H1 (cell line): ENCODE results near the gene PDX1. TPM values are rescaled to one million over a fixed set of nuclear protein-coding genes. Genes with fewer than 3 reads are reported as not detected.
A peak's percentile ranks its signal among the peaks of the same experiment; 100 is the strongest.

Experiments used
- CTCF ChIA-PET: fragments of 300-600 bp; sonication (Branson Sonifier 250); formaldehyde crosslinking; loops from one replicate; lab custom pipeline; 2021; ENCODE audit not compliant: partially characterized antibody; lab: Charles Lee
- POLR2A ChIA-PET: fragments of 300-600 bp; sonication (Branson Sonifier 250); formaldehyde crosslinking; loops from one replicate; lab custom pipeline; 2021; ENCODE audit warnings: inconsistent platforms; ENCODE audit not compliant: partially characterized antibody; lab: Charles Lee
- DNase-seq, 2 experiments: peaks; one replicate each; pipeline versions ENCODE4 v3.0.0 to v3.0.0-alpha.2; 2010 to 2022; ENCODE audit warnings: low spot score in 2 of 2, low read depth in 1 of 2, mixed read lengths in 1 of 2
- FAIRE-seq: peaks from 2 replicates; lab custom pipeline; 2011; peaks lifted over from hg19 to GRCh38; lab: Jason Lieb, UNC
- H2AFZ ChIP-seq: 2 replicates; pipeline ENCODE4 v1.8.1; 2012; ENCODE audit warnings: low read length, inconsistent platforms
- H2AK5ac ChIP-seq: 2 replicates; pipeline ENCODE4 v1.6.1; 2013; ENCODE audit warnings: low read depth, low read length
- H2BK120ac ChIP-seq: replicated peaks from 2 replicates; pipeline ENCODE3; 2013; ENCODE audit warnings: low read depth, low read length, inconsistent platforms
- H2BK12ac ChIP-seq: 2 replicates; pipeline ENCODE4 v1.6.1; 2013; ENCODE audit warnings: low read depth, low read length
- H2BK15ac ChIP-seq: 2 replicates; pipeline ENCODE4 v1.6.1; 2013; ENCODE audit warnings: low read length
- H2BK20ac ChIP-seq: 2 replicates; pipeline ENCODE4 v1.6.1; 2013; ENCODE audit warnings: low read length
- H2BK5ac ChIP-seq: 2 replicates; pipeline ENCODE4 v1.6.1; 2013; ENCODE audit warnings: low read depth, low read length
- H3K14ac ChIP-seq: 2 replicates; pipeline ENCODE4 v1.6.1; 2013; ENCODE audit warnings: inconsistent platforms; ENCODE audit not compliant: insufficient read length
- H3K18ac ChIP-seq: 2 replicates; pipeline ENCODE4 v1.6.1; 2013; ENCODE audit warnings: low read length; ENCODE audit errors: extremely low read depth
- H3K23ac ChIP-seq: 2 replicates; pipeline ENCODE4 v1.6.1; 2013; ENCODE audit warnings: inconsistent platforms; ENCODE audit not compliant: insufficient read length
- H3K23me2 ChIP-seq: 2 replicates; pipeline ENCODE4 v1.6.1; 2013; ENCODE audit warnings: low read depth, low read length
- H3K27ac ChIP-seq: 2 replicates; pipeline ENCODE4 v1.6.1; 2011; ENCODE audit warnings: low read depth, low read length, inconsistent platforms
- H3K27me3 ChIP-seq, 4 experiments: replicated peaks in 1 of 4; 1 replicate in 1 of 4; 2 replicates in 3 of 4; pipeline versions ENCODE4 v1.6.1 to v1.8.1; 2011 to 2013; ENCODE audit warnings: low read length in 3 of 4, mild to moderate bottlenecking in 3 of 4, inconsistent platforms in 2 of 4, mixed read lengths in 2 of 4, moderate library complexity in 1 of 4; ENCODE audit not compliant: control insufficient read depth in 3 of 4, insufficient read depth in 3 of 4; ENCODE audit errors: extremely low read depth in 1 of 4
- H3K36me3 ChIP-seq, 4 experiments: 2 replicates each; pipeline versions ENCODE4 v1.6.1 to v1.8.1; 2011 to 2013; ENCODE audit warnings: mild to moderate bottlenecking in 4 of 4, low read length in 3 of 4, moderate library complexity in 2 of 4, control low read depth in 1 of 4, inconsistent platforms in 1 of 4; ENCODE audit not compliant: insufficient read depth in 4 of 4, control insufficient read depth in 2 of 4
- H3K4ac ChIP-seq: replicated peaks from 2 replicates; pipeline ENCODE3; 2013; ENCODE audit warnings: low read length, low read depth, mixed read lengths, inconsistent platforms; ENCODE audit not compliant: insufficient read length
- H3K4me1 ChIP-seq, 4 experiments: replicated peaks in 1 of 4; 1 replicate in 1 of 4; 2 replicates in 3 of 4; pipeline versions ENCODE4 v1.6.1 to v1.8.1; 2011 to 2013; ENCODE audit warnings: low read length in 3 of 4, inconsistent platforms in 2 of 4, mixed read lengths in 1 of 4; ENCODE audit not compliant: insufficient read depth in 4 of 4, control insufficient read depth in 3 of 4
- H3K4me2 ChIP-seq, 2 experiments: 2 replicates each; pipeline versions ENCODE4 v1.6.1 to v1.8.1; 2011 to 2013; ENCODE audit warnings: low read depth in 2 of 2, low read length in 2 of 2, control low read depth in 1 of 2, inconsistent platforms in 1 of 2, mild to moderate bottlenecking in 1 of 2; ENCODE audit not compliant: insufficient read depth in 1 of 2
- H3K4me3 ChIP-seq, 4 experiments: fragments of 200-600, 300-600 bp in 1 of 4; sonication (generic), shearing (Covaris generic), sonication (Bioruptor Twin) in 1 of 4; 2 replicates each; pipeline versions ENCODE4 v1.5.1 to v1.8.1; 2011 to 2016; ENCODE audit warnings: low read length in 4 of 4, low read depth in 3 of 4, control low read depth in 2 of 4, inconsistent platforms in 2 of 4, mild to moderate bottlenecking in 2 of 4, mixed read lengths in 1 of 4, moderate library complexity in 1 of 4; ENCODE audit not compliant: insufficient read depth in 2 of 4; ENCODE audit errors: extremely low read depth in 1 of 4
- H3K56ac ChIP-seq: replicated peaks from 2 replicates; pipeline ENCODE3; 2013; ENCODE audit warnings: low read depth, mild to moderate bottlenecking, mixed read lengths, low read length, inconsistent platforms; ENCODE audit not compliant: insufficient read length
- H3K79me1 ChIP-seq: 2 replicates; pipeline ENCODE4 v1.6.1; 2013; ENCODE audit warnings: low read depth, low read length, control low read depth
- H3K79me2 ChIP-seq, 2 experiments: 2 replicates each; pipeline versions ENCODE4 v1.6.1 to v1.8.1; 2012 to 2013; ENCODE audit warnings: low read length in 2 of 2, mild to moderate bottlenecking in 2 of 2, inconsistent platforms in 1 of 2; ENCODE audit not compliant: insufficient read depth in 2 of 2, control insufficient read depth in 1 of 2
- H3K9ac ChIP-seq, 4 experiments: replicated peaks in 1 of 4; 1 replicate in 1 of 4; 2 replicates in 3 of 4; pipeline versions ENCODE4 v1.6.1 to v1.8.1; 2011 to 2013; ENCODE audit warnings: low read depth in 3 of 4, low read length in 3 of 4, control low read depth in 2 of 4, mild to moderate bottlenecking in 2 of 4, moderate library complexity in 2 of 4, inconsistent platforms in 1 of 4; ENCODE audit errors: extremely low read depth in 1 of 4
- H3K9me3 ChIP-seq, 2 experiments: 2 replicates each; pipeline versions ENCODE4 v1.6.1 to v1.8.1; 2012 to 2013; ENCODE audit warnings: mild to moderate bottlenecking in 2 of 2, moderate library complexity in 2 of 2, control low read depth in 1 of 2, inconsistent platforms in 1 of 2, low read depth in 1 of 2, low read length in 1 of 2, mixed read lengths in 1 of 2; ENCODE audit not compliant: insufficient read depth in 2 of 2
- H4K20me1 ChIP-seq, 2 experiments: replicated peaks in 1 of 2; 2 replicates each; pipeline versions ENCODE3 to v1.8.1; 2011 to 2013; ENCODE audit warnings: inconsistent platforms in 2 of 2, low read length in 2 of 2, mild to moderate bottlenecking in 1 of 2; ENCODE audit not compliant: insufficient read depth in 2 of 2, control insufficient read depth in 1 of 2
- H4K5ac ChIP-seq: 2 replicates; pipeline ENCODE4 v1.6.1; 2013; ENCODE audit warnings: low read length, low read depth, mixed read lengths, inconsistent platforms; ENCODE audit not compliant: insufficient read length
- H4K8ac ChIP-seq: 2 replicates; pipeline ENCODE4 v1.8.0; 2013; ENCODE audit warnings: mild to moderate bottlenecking, moderate library complexity, low read length, inconsistent platforms; ENCODE audit not compliant: insufficient read depth; ENCODE audit errors: extremely low read depth
- H4K91ac ChIP-seq: replicated peaks from 2 replicates; pipeline ENCODE3; 2013; ENCODE audit warnings: low read length, mixed read lengths, inconsistent platforms; ENCODE audit not compliant: insufficient read length
- CBX8 ChIP-seq: fragments of 300-800, 300-1000 bp; sonication (generic); IDR thresholded peaks from 2 replicates; pipeline ENCODE4 v1.7.1; 2016; ENCODE audit warnings: low read depth, low read length, borderline replicate concordance
- EZH2 ChIP-seq: fragments of 200-600 bp; sonication (generic); IDR thresholded peaks from 2 replicates; pipeline ENCODE4 v1.7.1; 2012; ENCODE audit warnings: low read depth, mild to moderate bottlenecking, moderate library complexity, low read length, inconsistent platforms; ENCODE audit not compliant: severe bottlenecking
- GTF2F1 ChIP-seq: IDR thresholded peaks from 2 replicates; pipeline ENCODE4 v1.6.1; 2012; ENCODE audit warnings: low read depth, low read length, improper control_type of control experiment, borderline replicate concordance
- NANOG ChIP-seq: IDR thresholded peaks from 2 replicates; pipeline ENCODE4 v1.6.1; 2011; ENCODE audit warnings: low read length, low read depth, mild to moderate bottlenecking, inconsistent platforms; ENCODE audit not compliant: insufficient read depth, poor library complexity, severe bottlenecking
- POLR2A ChIP-seq, 2 experiments: IDR thresholded peaks; 1 replicate in 1 of 2; 2 replicates in 1 of 2; pipeline ENCODE4 v1.6.1; 2011; ENCODE audit warnings: low read depth in 2 of 2, low read length in 2 of 2, mild to moderate bottlenecking in 2 of 2; ENCODE audit errors: control extremely low read depth in 1 of 2
- RBBP5 ChIP-seq: IDR thresholded peaks from 2 replicates; pipeline ENCODE4 v1.7.1; 2012; ENCODE audit warnings: low read depth, mild to moderate bottlenecking, inconsistent platforms, low read length, moderate library complexity, borderline replicate concordance
- SIRT6 ChIP-seq: IDR thresholded peaks from one replicate; pipeline ENCODE4 v1.7.1; 2012; ENCODE audit warnings: low read length, inconsistent platforms
- SUZ12 ChIP-seq: fragments of 200-600 bp; sonication (generic); IDR thresholded peaks from 2 replicates; pipeline ENCODE4 v1.6.1; 2012; ENCODE audit warnings: mild to moderate bottlenecking, inconsistent platforms, low read length, moderate library complexity, mixed read lengths
- TAF1 ChIP-seq: IDR thresholded peaks from 2 replicates; pipeline ENCODE4 v1.6.1; 2011; ENCODE audit warnings: mild to moderate bottlenecking, low read depth, low read length
- TCF12 ChIP-seq: IDR thresholded peaks from 2 replicates; pipeline ENCODE4 v1.6.1; 2011; ENCODE audit warnings: low read depth, mild to moderate bottlenecking, low read length
- YY1 ChIP-seq: IDR thresholded peaks from 2 replicates; pipeline ENCODE4 v1.6.1; 2011; ENCODE audit warnings: low read depth, mild to moderate bottlenecking, low read length
- WGBS, 2 experiments: shearing (Covaris generic) in 1 of 2; methylation state at CpG; one replicate each; pipeline versions ENCODE4 v1.1.6 to v1.1.7; 2013 to 2015; ENCODE audit warnings: low lambda C conversion rate in 2 of 2, mixed read lengths in 2 of 2, inconsistent platforms in 1 of 2, low coverage in 1 of 2, missing lambda C conversion rate in 1 of 2; ENCODE audit not compliant: insufficient replicate concordance in 2 of 2, insufficient coverage in 1 of 2, insufficient read length in 1 of 2; ENCODE audit errors: extremely low coverage in 1 of 2, missing lambda C conversion rate in 1 of 2; 5-methylcytosine and 5-hydroxymethylcytosine counted together
- polyA plus RNA-seq, 7 experiments: library from polyadenylated mRNA; depleted of rRNA in 3 of 7; stranded (reverse) in 5 of 7; unstranded in 2 of 7; fragments of >200 nt in 5 of 7; fragments of 200-250 nt in 2 of 7; gene quantifications; 1 replicate in 5 of 7; 2 replicates in 1 of 7; 4 replicates in 1 of 7; pipeline versions ENCODE4 v1.2.1 to v1.2.3, GENCODE V29; 2011 to 2013; ENCODE audit warnings: missing spikeins in 2 of 7, mixed read lengths in 2 of 7
- total RNA-seq: library from RNA; stranded (reverse); fragmentation: NEBNext Ultra II Directional; extraction: Animal tissue kit (Norgen Biotek cat#: 25700); gene quantifications from 2 replicates; pipeline ENCODE4 v1.2.1, GENCODE V29; 2021
- TF ChIP-seq, protein P1 (sequence below): IDR thresholded peaks from 2 replicates; pipeline ENCODE4 v1.6.1; 2012; ENCODE audit warnings: inconsistent platforms

PDX1 gene
- total and polyA plus RNA-seq, 2 of the 8 experiments (the other 6 are each of a cell fraction or from before 2014, with no cell fraction given) = not detected

DNA sequence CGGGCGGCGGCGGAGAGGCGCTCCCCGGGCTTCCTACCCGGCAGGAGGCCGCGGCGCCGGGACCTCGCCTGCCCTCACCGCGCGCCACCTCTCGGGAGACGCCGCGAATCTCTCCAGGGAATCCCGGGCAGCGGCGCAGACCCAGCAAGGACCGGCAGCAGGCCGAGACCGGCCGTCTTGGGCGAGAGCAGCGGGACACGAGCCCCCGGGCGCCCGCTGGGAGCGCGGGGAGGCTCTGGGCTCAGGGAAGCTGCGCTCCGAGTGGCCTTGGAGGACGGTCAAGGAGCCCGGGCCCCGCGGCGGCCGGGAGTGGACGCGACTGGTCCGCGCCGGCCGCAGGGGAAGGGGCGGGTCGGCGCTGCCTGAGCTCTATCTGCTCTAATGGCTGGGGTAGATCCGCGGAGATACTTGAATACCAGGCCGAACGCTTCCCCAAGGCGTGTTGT, 34.6 kb downstream of the PDX1 start:
- Histone ChIP-seq H3K36me3 (no peaks in the 10 kb centered on the region; a peak in 1 of 8 replicates), H2AK5ac (no peak overlapping the region), H3K4me1 (peaks cover 0 to 5% (median 3%) of the 10 kb centered on the region in 4 experiments; a peak in 4 of 7 replicates), H3K27me3 (peaks cover 62 to 91% (median 79%) of the 10 kb centered on the region in 4 experiments), H3K56ac (no peak overlapping the region), H3K14ac (no peak overlapping the region), H3K9ac (no peak overlapping the region), H3K27ac (no peak overlapping the region), H4K91ac (no peak overlapping the region), H2BK5ac (no peak overlapping the region), H2BK120ac (no peak overlapping the region), H3K9me3 (no peaks in the 10 kb centered on the region; a peak in 1 of 4 replicates), H3K79me1 (no peaks in the 10 kb centered on the region), H2BK12ac (no peak overlapping the region), H4K5ac (no peak overlapping the region), H3K4ac (no peak overlapping the region), H3K4me2 (peak overlapping the region; percentile 2 to 88), H3K23ac (no peak overlapping the region), H2BK15ac (no peak overlapping the region), H3K23me2 (peaks cover 1% of the 10 kb centered on the region; the same call in 1 of the 2 replicates), H4K20me1 (peaks cover 8 to 15% of the 10 kb centered on the region in 2 experiments), H3K79me2 (no peaks in the 10 kb centered on the region), H2AFZ (no peak overlapping the region), H3K4me3 (peak overlapping the region; percentile 5 to 61 (median 42); a peak in 7 of 8 replicates), H3K18ac (no peak overlapping the region), H4K8ac (no peak overlapping the region), H2BK20ac (no peak overlapping the region)
- 4% methylated on average over 44 of the region's 56 CpGs; no CpG with 5 or more reads in 1 of the 2 experiments for WGBS, 2 experiments
- ChIA-PET CTCF (interaction anchor here (0.6 to 8.6 kb wide), 44 partner anchors 9 to 592 kb away, joined by 3 to 150 read pairs (median 6); partner anchors contain the start of genes CDX2, PDX1 and URAD), POLR2A (interaction anchor here (0.9 to 1.5 kb wide), 3 partner anchors 11 to 334 kb away, joined by 3 to 6 read pairs (median 3); no protein-coding TSS in a partner anchor)
- DNase-seq (peak in 1 of 2 experiments; percentile 75), FAIRE-seq (no peak)
- TF ChIP-seq EZH2 = peak; percentile 81
- no peak for TF ChIP-seq NANOG
- TF ChIP-seq SIRT6 = no peak
- TF ChIP-seq POLR2A (IDR thresholded peaks at IDR 0.05; ENCODE audit: control extremely low read depth in 1 of 2, low read depth in 2 of 2, low read length in 2 of 2) = no peak
- TF ChIP-seq SUZ12 = peak; percentile 87
- TF ChIP-seq, protein P1, sequence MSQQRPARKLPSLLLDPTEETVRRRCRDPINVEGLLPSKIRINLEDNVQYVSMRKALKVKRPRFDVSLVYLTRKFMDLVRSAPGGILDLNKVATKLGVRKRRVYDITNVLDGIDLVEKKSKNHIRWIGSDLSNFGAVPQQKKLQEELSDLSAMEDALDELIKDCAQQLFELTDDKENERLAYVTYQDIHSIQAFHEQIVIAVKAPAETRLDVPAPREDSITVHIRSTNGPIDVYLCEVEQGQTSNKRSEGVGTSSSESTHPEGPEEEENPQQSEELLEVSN = no peak
- TF ChIP-seq YY1 = no peak
- no peak for TF ChIP-seq TAF1
- TF ChIP-seq CBX8 = no peak
- 0 out of 2 replicates have a peak, but pooled peaks have one; percentile 21 for TF ChIP-seq RBBP5
- peak; percentile 45; the same call in 1 of the 2 replicates for TF ChIP-seq TCF12
- no peak for TF ChIP-seq GTF2F1
